Esophagus squamous epithelium (tissue), 5 donors: ENCODE results near the gene KRTAP1-1. TPM values are rescaled to one million over a fixed set of nuclear protein-coding genes. Genes with fewer than 3 reads are reported as not detected.
"Not testable (repeated sequence)": the region's sequence is repeated elsewhere in the genome, so short reads cannot be mapped to it uniquely, and the experiment has no call there.

Source experiments
- DNase-seq: peaks from one replicate; lab custom pipeline; 2025; lab: John Stamatoyannopoulos, UW
- H3K27ac ChIP-seq, 4 donors: fragments of 200-600 bp; sonication (generic); one replicate each; pipeline ENCODE4 v1.5.1; 2016 to 2019; ENCODE audit warnings: mild to moderate bottlenecking in 1 of 4
- H3K27me3 ChIP-seq, 4 donors: fragments of 200-600 bp; sonication (generic); 1 replicate in 3 of 4; 2 replicates in 1 of 4; pipeline versions ENCODE4 v1.5.1 to v1.6.0; 2017 to 2021; ENCODE audit warnings: antibody characterized with exemption in 1 of 4
- H3K36me3 ChIP-seq, 3 donors: fragments of 200-600 bp; sonication (generic); one replicate each; pipeline ENCODE4 v1.5.1; 2016 to 2019
- H3K4me1 ChIP-seq, 3 donors: fragments of 200-600 bp; sonication (generic); one replicate each; pipeline ENCODE4 v1.5.1; 2017 to 2019
- H3K4me3 ChIP-seq, 4 donors: fragments of 200-600 bp; sonication (generic); 1 replicate in 3 of 4; 2 replicates in 1 of 4; pipeline ENCODE4 v1.5.1; 2016 to 2019; ENCODE audit warnings: mild to moderate bottlenecking in 2 of 4, moderate library complexity in 1 of 4
- H3K9me3 ChIP-seq, 3 donors: fragments of 200-600 bp; sonication (generic); one replicate each; pipeline ENCODE4 v1.5.1; 2016 to 2019
- POLR2A ChIP-seq, 4 donors: fragments of 450-650 bp; IDR thresholded peaks; one replicate each; pipeline ENCODE4 v1.6.1; 2017; ENCODE audit warnings: antibody characterized with exemption in 4 of 4, mild to moderate bottlenecking in 4 of 4, moderate library complexity in 3 of 4
- WGBS, 2 donors: methylation state at CpG; one replicate each; pipeline ENCODE4 v1.1.5; 2018; 5-methylcytosine and 5-hydroxymethylcytosine counted together
- intact Hi-C: fragments of 100-400 bp; cut with DNase I; formaldehyde crosslinking; loops from one replicate; pipeline ENCODE4 v1.15.0; 2022
- total RNA-seq, 4 donors: library from RNA; depleted of rRNA; stranded (reverse); fragments of >200 nt; gene quantifications; one replicate each; pipeline ENCODE4 v1.1.0, GENCODE V29; 2016
- TF ChIP-seq, protein P1 (sequence below), 6 experiments: fragments of 450-650 bp in 4 of 6; fragments of 200-600 bp in 2 of 6; sonication (generic) in 2 of 6; IDR thresholded peaks; one replicate each; pipeline ENCODE4 v1.5.1; 2016 to 2019; ENCODE audit warnings: antibody characterized with exemption in 6 of 6, mild to moderate bottlenecking in 4 of 6, moderate library complexity in 4 of 6
- donor health status: DM: yes; HTN: yes; CAD: no.

KRTAP1-1 gene
- total RNA-seq, 4 donors from 2014 or later = not detected

DNA sequence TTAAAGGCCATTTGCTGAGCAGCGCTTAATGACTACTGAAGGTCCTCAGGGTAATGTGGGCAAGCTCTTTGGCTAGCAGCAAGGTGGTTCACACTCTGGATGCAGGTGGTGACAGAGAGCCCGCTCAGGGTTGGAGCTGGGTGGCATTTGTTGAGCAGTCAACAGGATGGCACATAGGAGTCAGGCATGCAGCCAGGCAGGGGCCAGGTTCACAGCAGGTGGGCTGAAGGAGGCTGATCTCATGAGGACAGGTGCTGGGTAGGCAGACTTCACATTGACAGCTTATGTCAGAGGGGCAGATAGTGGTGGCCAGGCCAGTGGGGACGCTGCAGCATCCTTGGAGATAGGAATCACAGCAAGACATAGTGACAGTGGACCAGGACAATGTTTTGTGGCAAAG lies 36.9 kb downstream of the KRTAP1-1 start:
- WGBS, 2 donors = 86 to 97% methylated on average over 3 of the region's 3 CpGs
- intact Hi-C loops = no loop called here
- no peak for TF ChIP-seq POLR2A (IDR thresholded peaks at IDR 0.05)
- TF ChIP-seq, protein P1, sequence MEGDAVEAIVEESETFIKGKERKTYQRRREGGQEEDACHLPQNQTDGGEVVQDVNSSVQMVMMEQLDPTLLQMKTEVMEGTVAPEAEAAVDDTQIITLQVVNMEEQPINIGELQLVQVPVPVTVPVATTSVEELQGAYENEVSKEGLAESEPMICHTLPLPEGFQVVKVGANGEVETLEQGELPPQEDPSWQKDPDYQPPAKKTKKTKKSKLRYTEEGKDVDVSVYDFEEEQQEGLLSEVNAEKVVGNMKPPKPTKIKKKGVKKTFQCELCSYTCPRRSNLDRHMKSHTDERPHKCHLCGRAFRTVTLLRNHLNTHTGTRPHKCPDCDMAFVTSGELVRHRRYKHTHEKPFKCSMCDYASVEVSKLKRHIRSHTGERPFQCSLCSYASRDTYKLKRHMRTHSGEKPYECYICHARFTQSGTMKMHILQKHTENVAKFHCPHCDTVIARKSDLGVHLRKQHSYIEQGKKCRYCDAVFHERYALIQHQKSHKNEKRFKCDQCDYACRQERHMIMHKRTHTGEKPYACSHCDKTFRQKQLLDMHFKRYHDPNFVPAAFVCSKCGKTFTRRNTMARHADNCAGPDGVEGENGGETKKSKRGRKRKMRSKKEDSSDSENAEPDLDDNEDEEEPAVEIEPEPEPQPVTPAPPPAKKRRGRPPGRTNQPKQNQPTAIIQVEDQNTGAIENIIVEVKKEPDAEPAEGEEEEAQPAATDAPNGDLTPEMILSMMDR (IDR thresholded peaks at IDR 0.05) = no peak
- Histone ChIP-seq H3K36me3 (no peaks in the 10 kb centered on the region), H3K4me1 (peaks cover 0 to 34% (median 4%) of the 10 kb centered on the region in 3 donors), H3K9me3 (no peaks in the 10 kb centered on the region), H3K4me3 (no peak overlapping the region), H3K27ac (no peak overlapping the region), H3K27me3 (peaks cover 0 to 13% (median 0%) of the 10 kb centered on the region in 4 donors)
- DNase-seq = no peak

DNA sequence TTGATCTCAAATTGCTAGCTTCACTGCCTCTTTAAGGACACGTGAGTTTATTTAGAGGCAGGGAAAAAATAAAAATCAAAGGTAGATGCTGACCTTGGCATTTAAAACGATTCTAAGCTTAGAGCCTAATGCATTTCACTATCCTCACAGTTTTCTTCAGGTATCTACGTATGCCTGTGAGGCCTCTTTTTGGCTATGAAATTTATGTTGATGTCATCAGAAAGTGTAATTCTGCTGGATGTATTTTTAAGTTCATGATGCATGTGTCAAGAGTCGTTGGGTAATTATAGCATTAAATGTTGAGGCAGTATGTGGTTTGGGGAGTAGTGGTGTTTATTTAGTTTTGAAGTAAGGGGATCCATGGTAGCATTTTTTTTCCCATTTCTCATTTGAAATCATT lies 37.3 kb downstream of the KRTAP1-1 start:
- Histone ChIP-seq H3K27ac (no peak overlapping the region), H3K36me3 (no peaks in the 10 kb centered on the region), H3K27me3 (peaks cover 0 to 16% (median 0%) of the 10 kb centered on the region in 4 donors), H3K9me3 (no peaks in the 10 kb centered on the region), H3K4me1 (peaks cover 0 to 29% (median 4%) of the 10 kb centered on the region in 3 donors), H3K4me3 (no peak overlapping the region)
- no peak for DNase-seq
- TF ChIP-seq POLR2A (IDR thresholded peaks at IDR 0.05) = no peak
- 53% methylated on average over 4 of the region's 4 CpGs for WGBS, 2 donors
- intact Hi-C loops = no loop called here

DNA sequence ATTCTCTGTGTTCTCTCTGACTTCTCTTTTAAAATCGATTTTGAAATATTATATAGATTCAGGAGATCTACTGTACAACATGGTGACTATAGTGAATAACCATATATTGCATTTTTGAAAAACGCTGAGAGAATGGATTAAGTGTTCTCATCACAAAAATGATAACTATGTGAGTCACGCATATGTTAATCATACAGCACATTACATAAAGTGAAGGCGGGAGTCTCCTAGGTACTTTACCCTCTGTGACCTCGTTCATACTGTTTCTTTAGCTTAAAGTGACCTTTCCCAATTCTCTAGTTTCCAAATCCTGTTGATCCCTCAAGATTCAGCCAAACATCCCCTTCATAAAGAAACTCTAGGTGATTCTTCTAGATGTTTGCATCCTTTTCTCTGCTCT lies 38.4 kb downstream of the KRTAP1-1 start:
- Histone ChIP-seq H3K4me3 (no peak overlapping the region), H3K27ac (peak overlapping the region in 3 of 4 donors; percentile 33 to 78 (median 62)), H3K9me3 (no peaks in the 10 kb centered on the region), H3K27me3 (peaks cover 0 to 24% (median 0%) of the 10 kb centered on the region in 4 donors), H3K4me1 (peaks cover 0 to 25% (median 4%) of the 10 kb centered on the region in 3 donors), H3K36me3 (no peaks in the 10 kb centered on the region)
- no peak for DNase-seq
- 24 to 32% methylated on average over 5 of the region's 5 CpGs for WGBS, 2 donors
- intact Hi-C loops = no loop called here
- TF ChIP-seq, protein P1 (IDR thresholded peaks at IDR 0.05) = no peak
- no peak for TF ChIP-seq POLR2A (IDR thresholded peaks at IDR 0.05)

DNA sequence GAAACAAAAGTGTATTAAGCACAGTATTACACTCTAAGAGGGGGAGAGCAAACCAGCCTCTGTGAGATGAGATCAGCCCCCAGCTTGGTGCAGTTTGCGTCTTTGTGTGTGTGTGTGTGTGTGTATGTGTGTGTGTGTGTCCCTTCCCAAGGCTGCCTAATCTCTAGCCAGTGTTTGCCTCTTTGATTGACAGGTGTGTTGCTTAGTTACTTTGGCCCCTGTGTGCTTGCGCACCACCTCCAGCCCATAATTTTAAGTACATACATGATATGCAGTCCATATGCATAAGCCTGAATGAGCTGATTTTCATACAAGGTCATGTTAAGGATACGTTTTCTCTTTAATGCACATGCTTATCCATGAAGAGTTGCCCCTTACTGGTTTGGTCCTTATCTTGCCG lies 39.5 kb downstream of the KRTAP1-1 start:
- no peaks in the 10 kb centered on the region for H3K9me3 ChIP-seq
- 77 to 82% methylated on average over 4 of the region's 4 CpGs for WGBS, 2 donors
- H3K36me3 ChIP-seq = no peaks in the 10 kb centered on the region
- H3K4me3 ChIP-seq = no peak overlapping the region
- no peak for DNase-seq
- TF ChIP-seq POLR2A (IDR thresholded peaks at IDR 0.05) = no peak
- TF ChIP-seq, protein P1 (IDR thresholded peaks at IDR 0.05) = no peak
- H3K27me3 ChIP-seq = peaks cover 0 to 34% (median 0%) of the 10 kb centered on the region in 4 donors
- intact Hi-C loops = no loop called here
- peaks cover 0 to 25% (median 4%) of the 10 kb centered on the region in 3 donors for H3K4me1 ChIP-seq
- H3K27ac ChIP-seq = peak overlapping the region in 2 of 4 donors; percentile 23 to 78

DNA sequence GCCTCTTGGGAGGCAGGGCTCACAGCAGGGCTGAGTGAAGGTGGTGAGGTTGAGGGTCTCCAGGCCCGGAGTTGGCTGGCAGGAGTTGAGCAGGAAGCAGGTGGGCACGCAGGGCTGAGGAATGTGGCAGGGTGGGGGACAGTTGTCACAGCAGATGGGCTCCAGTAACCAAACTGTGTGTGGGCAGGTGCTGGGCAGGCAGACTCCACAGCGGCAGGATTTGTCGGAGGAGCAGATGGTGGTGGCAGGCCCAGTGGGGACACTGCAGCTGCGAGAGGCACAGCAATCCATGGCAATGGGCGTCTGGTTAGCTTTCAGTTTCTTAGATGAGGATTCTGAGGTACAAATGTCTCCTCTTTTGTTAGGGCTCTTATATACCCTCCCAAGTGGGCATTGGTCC lies 41.7 kb downstream of the KRTAP1-1 start, which contains the start of gene KRTAP3-2:
Gene KRTAP3-2 (minus strand): TSS at position 344 of the 400 bp plus-strand sequence. CDS start 53 bp downstream, at position 291.
- peaks cover 0 to 40% (median 0%) of the 10 kb centered on the region in 4 donors for H3K27me3 ChIP-seq
- 66 to 95% methylated on average over 4 to 6 of the region's 6 CpGs for WGBS, 2 donors

DNA sequence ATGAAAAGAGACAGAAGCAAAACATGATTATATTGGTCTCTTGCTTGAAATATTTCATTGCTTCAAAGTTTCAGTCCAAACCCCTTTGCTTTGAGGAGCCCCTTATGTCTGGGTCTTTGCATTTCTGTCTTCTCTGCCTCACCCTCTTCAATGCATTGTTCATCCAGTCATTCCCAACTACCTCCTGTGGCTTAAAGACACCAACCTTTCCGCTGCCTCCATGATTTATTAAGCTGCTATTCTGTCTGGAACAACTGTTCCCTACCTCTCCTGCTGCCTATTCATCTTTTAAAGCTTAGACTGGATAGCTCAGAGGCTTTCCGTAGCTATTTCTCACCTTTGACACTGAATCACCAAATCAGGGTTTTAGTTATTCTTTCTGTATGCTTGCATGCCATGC lies 43.9 kb downstream of the KRTAP1-1 start:
- H3K27me3 ChIP-seq = peaks cover 0 to 60% (median 0%) of the 10 kb centered on the region in 4 donors
- no peaks in the 10 kb centered on the region for H3K36me3 ChIP-seq
- no peak for DNase-seq
- no peak overlapping the region for H3K4me3 ChIP-seq
- TF ChIP-seq, protein P1 (IDR thresholded peaks at IDR 0.05) = no peak
- no peak for TF ChIP-seq POLR2A (IDR thresholded peaks at IDR 0.05)
- intact Hi-C loops = no loop called here
- 66 to 80% methylated on average over 2 of the region's 2 CpGs for WGBS, 2 donors
- no peak overlapping the region for H3K27ac ChIP-seq
- H3K4me1 ChIP-seq = peaks cover 0 to 5% (median 0%) of the 10 kb centered on the region in 3 donors
- no peaks in the 10 kb centered on the region for H3K9me3 ChIP-seq

More for the DNA sequence above, 41.7 kb downstream of the KRTAP1-1 start, which contains the start of gene KRTAP3-2:
- H3K4me1 ChIP-seq = peaks cover 0 to 25% (median 4%) of the 10 kb centered on the region in 3 donors
- intact Hi-C loops, DNase-seq, H3K36me3 ChIP-seq, H3K4me3 ChIP-seq, H3K9me3 ChIP-seq, H3K27ac ChIP-seq: not testable (repeated sequence)
